Activated CD8-positive, alpha-beta T cell treated with anti-CD3 and anti-CD28 coated beads for 36 hours (primary cell): ENCODE data around the gene PTK6. TPM values are rescaled to one million over a fixed set of nuclear protein-coding genes. Genes with fewer than 3 reads are reported as not detected.

Source experiments
- ATAC-seq: fragments of 200-7000 bp; cut with Tn5 transposase; one replicate; pipeline ENCODE4 v1.10.0; 2021; ENCODE audit warnings: mild to moderate bottlenecking, moderate library complexity
- CTCF ChIA-PET: fragments of 350-600 bp; sonication (Branson Sonifier 250); formaldehyde crosslinking; loops from one replicate; lab custom pipeline; 2021; ENCODE audit warnings: antibody characterized with exemption; lab: Charles Lee
- POLR2A ChIA-PET: fragments of 350-600 bp; sonication (Branson Sonifier 250); formaldehyde crosslinking; loops from one replicate; lab custom pipeline; 2021; ENCODE audit warnings: antibody characterized with exemption; lab: Charles Lee
- DNase-seq: peaks from one replicate; pipeline ENCODE4 v3.0.0-alpha.2; 2020
- H3K27ac Mint-ChIP-seq: one replicate; pipeline ENCODE4 v1.8.0; 2021; ENCODE audit warnings: mild to moderate bottlenecking, mixed read lengths
- H3K27me3 Mint-ChIP-seq: one replicate; pipeline ENCODE4 v1.8.0; 2021; ENCODE audit warnings: mixed read lengths
- H3K36me3 Mint-ChIP-seq: one replicate; pipeline ENCODE4 v1.8.0; 2021; ENCODE audit warnings: low read depth, mixed read lengths
- H3K4me1 Mint-ChIP-seq: one replicate; pipeline ENCODE4 v1.8.0; 2021; ENCODE audit warnings: low read depth, mixed read lengths
- H3K4me3 Mint-ChIP-seq: one replicate; pipeline ENCODE4 v1.8.0; 2021; ENCODE audit warnings: mild to moderate bottlenecking, moderate library complexity, mixed read lengths
- H3K9me3 Mint-ChIP-seq: one replicate; pipeline ENCODE4 v1.8.0; 2021; ENCODE audit warnings: mixed read lengths
- CTCF ChIP-seq: fragments of 200-600 bp; IDR thresholded peaks from one replicate; pipeline ENCODE4 v1.8.0; 2022; ENCODE audit warnings: antibody characterized with exemption, mild to moderate bottlenecking
- intact Hi-C: fragments of 100-400 bp; cut with micrococcal nuclease; formaldehyde crosslinking; loops from one replicate; pipeline ENCODE4 v1.10.0; 2022
- total RNA-seq, 2 experiments: library from RNA; stranded (reverse); gene quantifications; one replicate each; pipeline ENCODE4 v1.2.3, GENCODE V29; 2021

The PTK6 gene
- total RNA-seq, 2 experiments from 2014 or later, result 0.18 TPM; not detected in 1

- no peak for DNase-seq
- no peaks in the 10 kb centered on the region for H3K36me3 Mint-ChIP-seq
- ChIA-PET POLR2A (interaction anchor here (0.9 to 1.2 kb wide), 3 partner anchors 11 to 28 kb away, joined by 3 to 4 read pairs (median 3); no protein-coding TSS in a partner anchor), CTCF (interaction anchor here (0.7 to 3.5 kb wide), 8 partner anchors 28 to 499 kb away, joined by 3 to 20 read pairs (median 3); no protein-coding TSS in a partner anchor)
- intact Hi-C loops, result no loop called here
- no peaks in the 10 kb centered on the region for H3K9me3 Mint-ChIP-seq
- H3K4me3 Mint-ChIP-seq, result no peak overlapping the region
- TF ChIP-seq CTCF, result no peak
- H3K27me3 Mint-ChIP-seq, result no peaks in the 10 kb centered on the region
- peaks cover 17% of the 10 kb centered on the region for H3K4me1 Mint-ChIP-seq
- H3K27ac Mint-ChIP-seq, result no peak overlapping the region
- no peak for ATAC-seq
These were observed 2.5 kb upstream of the PTK6 start for GRCh38 chr20:63539441-63540370.

- Mint-ChIP-seq H3K27ac (no peak overlapping the region), H3K27me3 (no peaks in the 10 kb centered on the region), H3K4me1 (peaks cover 17% of the 10 kb centered on the region), H3K9me3 (no peaks in the 10 kb centered on the region), H3K36me3 (no peaks in the 10 kb centered on the region), H3K4me3 (no peak overlapping the region)
- CTCF ChIA-PET, result interaction anchor here (0.7 to 3.5 kb wide), 12 partner anchors 18 to 500 kb away, joined by 3 to 20 read pairs (median 4); partner anchors contain the start of genes LIME1 and RTEL1
- intact Hi-C loops, result no loop called here
- DNase-seq (no peak), ATAC-seq (no peak)
- no peak for TF ChIP-seq CTCF
- POLR2A ChIA-PET, result interaction anchor here (0.9 to 1.2 kb wide), 3 partner anchors 12 to 29 kb away, joined by 3 to 4 read pairs (median 3); no protein-coding TSS in a partner anchor
These were observed 1.9 kb upstream of the PTK6 start for GRCh38 chr20:63539092-63539430.

- H3K27ac Mint-ChIP-seq, result peak overlapping the region; percentile 88
- POLR2A ChIA-PET, result interaction anchor here (0.6 to 4.9 kb wide), 9 partner anchors 9 to 197 kb away, joined by 3 to 48 read pairs (median 3); no protein-coding TSS in a partner anchor
- CTCF ChIA-PET, result interaction anchor here (0.5 to 3.5 kb wide), 43 partner anchors 9 to 531 kb away, joined by 3 to 20 read pairs (median 5); partner anchors contain the start of genes ARFRP1, FNDC11, LIME1 and PPDPF
- TF ChIP-seq CTCF, result peak; percentile 56
- no peaks in the 10 kb centered on the region for H3K9me3 Mint-ChIP-seq
- peak; percentile 61 for DNase-seq
- peak overlapping the region; percentile 44 for H3K4me3 Mint-ChIP-seq
- H3K36me3 Mint-ChIP-seq, result no peaks in the 10 kb centered on the region
- peak; percentile 1 for ATAC-seq
- H3K27me3 Mint-ChIP-seq, result no peaks in the 10 kb centered on the region
- intact Hi-C loops, result no loop called here
- H3K4me1 Mint-ChIP-seq, result peaks cover 17% of the 10 kb centered on the region
These were observed 1.3 kb upstream of the PTK6 start for GRCh38 chr20:63538204-63539091.

- ATAC-seq, result peak; percentile 97
- peak; percentile 98 for DNase-seq
- ChIA-PET CTCF (interaction anchor here (0.5 to 3.5 kb wide), 52 partner anchors 8 to 532 kb away, joined by 3 to 20 read pairs (median 5); partner anchors contain the start of genes ARFRP1, FNDC11, HELZ2 and LIME1), POLR2A (interaction anchor here (0.6 to 4.9 kb wide), 13 partner anchors 9 to 541 kb away, joined by 3 to 48 read pairs (median 3); partner anchors contain the start of genes RGS19 and TPD52L2)
- Mint-ChIP-seq H3K27ac (peak overlapping the region; percentile 88), H3K36me3 (no peaks in the 10 kb centered on the region), H3K9me3 (no peaks in the 10 kb centered on the region), H3K27me3 (no peaks in the 10 kb centered on the region), H3K4me3 (peak overlapping the region; percentile 44), H3K4me1 (peaks cover 17% of the 10 kb centered on the region)
- intact Hi-C loops, result no loop called here
- peak; percentile 96 for TF ChIP-seq CTCF
These were observed 488 bp upstream of the PTK6 start for GRCh38 chr20:63537525-63538203.
